Anterior cingulate cortex (tissue), 58 donors: ENCODE data around the gene NUDT6.

ENCODE experiments used
- DNase-seq, 58 donors: peaks; one replicate each; lab custom pipeline; 2025; lab: John Stamatoyannopoulos, UW

NUDT6 gene

DNA sequence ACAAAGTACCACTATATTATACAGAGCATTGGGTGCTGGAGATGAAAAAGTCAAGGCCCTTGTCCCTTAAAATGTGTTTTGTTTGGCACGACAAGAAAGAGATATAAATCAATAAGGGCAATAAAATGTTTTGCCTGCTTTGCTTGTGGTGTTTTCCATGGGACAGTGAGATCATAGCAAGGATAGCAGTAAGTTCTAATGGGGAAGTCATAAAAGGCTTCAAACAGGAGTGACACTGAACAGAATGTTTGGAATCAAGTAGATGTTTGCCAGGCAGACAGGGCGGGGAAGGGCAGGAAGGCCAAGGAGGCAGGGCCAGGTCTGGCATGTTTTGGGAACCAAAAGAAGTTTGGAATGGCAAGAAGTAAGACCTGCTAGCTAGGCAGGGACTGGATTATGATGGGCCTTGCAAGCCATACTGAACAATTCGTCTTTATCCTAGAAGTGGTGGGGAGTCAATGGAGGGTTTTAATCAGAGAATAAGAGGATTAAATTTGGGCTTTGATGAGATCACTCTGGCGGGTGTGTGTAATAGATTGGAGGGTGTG lies 79.3 kb downstream of the NUDT6 start:
- no peak for DNase-seq
